ENCODE measurements around the gene NT5C2. TPM values are rescaled to one million over a fixed set of nuclear protein-coding genes. Genes with fewer than 3 reads are reported as not detected.
"Not testable (repeated sequence)": the region's sequence is repeated elsewhere in the genome, so short reads cannot be mapped to it uniquely, and the experiment has no call there.

NT5C2 gene
- polyA plus RNA-seq, 1 of the 3 experiments (the other 2 are of a cell fraction), result 29.6 TPM

DNA sequence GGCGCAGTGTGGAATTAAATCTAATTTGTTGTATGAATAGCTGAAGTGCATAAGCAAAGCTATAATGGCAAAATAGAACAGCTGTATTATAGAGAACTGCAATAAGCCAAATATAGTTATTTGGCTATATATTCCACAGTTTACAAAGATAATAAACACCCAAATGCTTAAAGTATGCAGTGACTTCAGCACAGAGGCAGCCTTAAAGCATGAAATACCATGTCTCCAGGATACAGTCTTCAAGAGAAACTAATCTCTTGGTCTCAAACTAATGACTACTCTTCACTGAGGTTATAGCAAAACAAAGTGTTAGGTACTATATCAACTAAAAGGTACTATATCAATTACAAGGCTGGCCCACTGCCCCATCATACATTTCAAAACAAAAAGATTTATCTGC is 48.0 kb downstream of the NT5C2 start:
- no peak overlapping the region for H2AFZ ChIP-seq (ENCODE audit: low read depth)
- H3K79me2 ChIP-seq (ENCODE audit: insufficient read depth), result peaks cover 65% of the 10 kb centered on the region
- DNase-seq, result no peak
- H3K9me3 ChIP-seq, result no peaks in the 10 kb centered on the region
- H4K20me1 ChIP-seq (ENCODE audit: insufficient read depth), result no peaks in the 10 kb centered on the region; the same call in 1 of the 2 replicates
- no peaks in the 10 kb centered on the region for H3K27me3 ChIP-seq (ENCODE audit: insufficient read depth)
- H3F3A ChIP-seq (replicated peaks; ENCODE audit: insufficient read depth), result peaks cover 10% of the 10 kb centered on the region
- POLR2A ChIA-PET, result no interaction called here
- no peaks in the 10 kb centered on the region for H3K9me2 ChIP-seq
- CTCF ChIA-PET, result interaction anchor here (1.8 kb wide), 1 partner anchor 99 kb away, joined by 5 read pairs; no protein-coding TSS in a partner anchor
- no peak overlapping the region for H3K4me3 ChIP-seq (ENCODE audit: low read depth in 2 of 2, low read length in 1 of 2)
- peaks cover 9 to 23% of the 10 kb centered on the region in 2 experiments; a peak in 3 of 4 replicates for H3K4me1 ChIP-seq (ENCODE audit: control insufficient read depth in 1 of 2, insufficient read depth in 2 of 2, low read depth in 1 of 2, low read length in 1 of 2)
- H3K27ac ChIP-seq (ENCODE audit: low read depth in 2 of 2, low read length in 1 of 2), result peak overlapping the region; percentile 14 to 59; a peak in 2 of 4 replicates
- peaks cover 7 to 18% of the 10 kb centered on the region in 2 experiments for H3K36me3 ChIP-seq (replicated peaks in 1 of 2; ENCODE audit: control insufficient read depth in 1 of 2, insufficient read depth in 2 of 2, low read length in 1 of 2)
- 100% methylated on average over 1 of the region's 1 CpG for WGBS (ENCODE audit: low lambda C conversion rate)
- H3K4me2 ChIP-seq, result peak overlapping the region; percentile 3; the same call in 1 of the 2 replicates
- H3K9ac ChIP-seq, result peak overlapping the region; percentile 16; the same call in 1 of the 2 replicates
- no peak for TF ChIP-seq TEAD4 (IDR thresholded peaks at IDR 0.05; ENCODE audit: borderline replicate concordance, insufficient read depth)
- no peak for TF ChIP-seq FOXM1 (IDR thresholded peaks at IDR 0.05; ENCODE audit: low read depth)
- TF ChIP-seq, protein P1, sequence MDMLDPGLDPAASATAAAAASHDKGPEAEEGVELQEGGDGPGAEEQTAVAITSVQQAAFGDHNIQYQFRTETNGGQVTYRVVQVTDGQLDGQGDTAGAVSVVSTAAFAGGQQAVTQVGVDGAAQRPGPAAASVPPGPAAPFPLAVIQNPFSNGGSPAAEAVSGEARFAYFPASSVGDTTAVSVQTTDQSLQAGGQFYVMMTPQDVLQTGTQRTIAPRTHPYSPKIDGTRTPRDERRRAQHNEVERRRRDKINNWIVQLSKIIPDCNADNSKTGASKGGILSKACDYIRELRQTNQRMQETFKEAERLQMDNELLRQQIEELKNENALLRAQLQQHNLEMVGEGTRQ (IDR thresholded peaks at IDR 0.05; ENCODE audit: borderline replicate concordance, low read depth, low read length), result no peak
- no peak for TF ChIP-seq NRF1 (IDR thresholded peaks at IDR 0.05; ENCODE audit: low read depth, low read length)

DNA sequence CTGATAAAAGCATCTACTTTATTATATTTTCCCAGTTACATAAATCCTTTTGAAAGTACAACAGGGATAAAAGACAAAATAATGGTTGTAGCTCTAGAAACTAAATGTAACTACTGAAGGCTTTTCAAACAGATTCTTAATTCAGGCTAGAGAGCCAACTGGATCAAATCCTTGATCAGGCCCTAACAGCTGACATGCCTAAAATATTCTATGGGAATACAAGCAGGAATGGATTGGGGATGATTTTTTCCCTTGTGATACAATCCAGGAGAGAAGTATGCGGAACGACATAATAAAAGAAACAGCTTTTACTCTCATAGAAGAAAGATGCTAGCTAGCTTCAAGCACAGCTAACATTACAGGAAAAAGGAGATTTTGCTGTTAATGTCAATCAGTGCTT is 49.0 kb downstream of the NT5C2 start:
- no peak for DNase-seq
- H3K79me2 ChIP-seq (ENCODE audit: insufficient read depth), result peaks cover 59% of the 10 kb centered on the region
- no peaks in the 10 kb centered on the region; the same call in 1 of the 2 replicates for H4K20me1 ChIP-seq (ENCODE audit: insufficient read depth)
- peaks cover 8 to 22% of the 10 kb centered on the region in 2 experiments for H3K36me3 ChIP-seq (replicated peaks in 1 of 2; ENCODE audit: control insufficient read depth in 1 of 2, insufficient read depth in 2 of 2, low read length in 1 of 2)
- TF ChIP-seq GABPA (IDR thresholded peaks at IDR 0.05; ENCODE audit: low read depth), result no peak
- no peak overlapping the region for H2AFZ ChIP-seq (ENCODE audit: low read depth)
- CTCF ChIA-PET, result interaction anchor here (1.8 kb wide), 1 partner anchor 100 kb away, joined by 5 read pairs; no protein-coding TSS in a partner anchor
- H3K9me2 ChIP-seq, result no peaks in the 10 kb centered on the region
- 0 out of 4 replicates have a peak overlapping the region, but pooled peaks of 1 of the 2 experiments have one; percentile 59 for H3K27ac ChIP-seq (ENCODE audit: low read depth in 2 of 2, low read length in 1 of 2)
- H3K27me3 ChIP-seq (ENCODE audit: insufficient read depth), result no peaks in the 10 kb centered on the region
- POLR2A ChIA-PET, result no interaction called here
- whole genome bisulfite sequencing (ENCODE audit: low lambda C conversion rate), result 98% methylated on average over 2 of the region's 2 CpGs
- H3K4me2 ChIP-seq, result no peak overlapping the region
- no peak overlapping the region for H3K4me3 ChIP-seq (ENCODE audit: low read depth in 2 of 2, low read length in 1 of 2)
- peaks cover 10% of the 10 kb centered on the region for H3F3A ChIP-seq (replicated peaks; ENCODE audit: insufficient read depth)
- H3K4me1 ChIP-seq (ENCODE audit: control insufficient read depth in 1 of 2, insufficient read depth in 2 of 2, low read depth in 1 of 2, low read length in 1 of 2), result peaks cover 9 to 23% of the 10 kb centered on the region in 2 experiments; a peak in 3 of 4 replicates
- no peaks in the 10 kb centered on the region for H3K9me3 ChIP-seq
- H3K9ac ChIP-seq, result 0 out of 2 replicates have a peak overlapping the region, but pooled peaks have one; percentile 0

DNA sequence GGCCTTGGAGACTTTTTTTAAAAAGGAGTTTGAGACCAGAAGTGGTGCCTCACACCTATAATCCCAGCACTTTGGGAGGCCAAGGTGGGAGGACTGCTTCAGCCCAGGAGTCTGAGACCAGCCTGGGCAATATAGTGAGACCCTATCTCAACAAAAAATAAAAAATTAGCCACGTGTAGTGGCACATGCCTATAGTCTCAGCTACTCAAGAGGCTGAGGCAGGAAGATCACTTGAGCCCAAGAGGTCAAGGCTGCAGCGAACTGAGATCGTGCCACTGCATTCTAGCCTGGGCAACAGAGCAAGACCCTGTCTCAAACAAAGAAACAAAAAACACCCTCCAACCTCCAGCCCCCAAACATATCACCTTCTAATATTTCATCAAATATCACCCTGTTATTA is 49.4 kb downstream of the NT5C2 start:
- H4K20me1 ChIP-seq (ENCODE audit: insufficient read depth); H3K4me3 ChIP-seq (ENCODE audit: low read depth in 2 of 2, low read length in 1 of 2); H3F3A ChIP-seq (replicated peaks; ENCODE audit: insufficient read depth); H3K9me2 ChIP-seq; H3K9me3 ChIP-seq; H3K9ac ChIP-seq; DNase-seq; H3K27ac ChIP-seq (ENCODE audit: low read depth in 2 of 2, low read length in 1 of 2); H3K27me3 ChIP-seq (ENCODE audit: insufficient read depth); H2AFZ ChIP-seq (ENCODE audit: low read depth); POLR2A ChIA-PET; H3K4me2 ChIP-seq: not testable (repeated sequence)
- Histone ChIP-seq H3K4me1 (ENCODE audit: control insufficient read depth in 1 of 2, insufficient read depth in 2 of 2, low read depth in 1 of 2, low read length in 1 of 2) (peaks cover 9 to 23% of the 10 kb centered on the region in 2 experiments; a peak in 3 of 4 replicates), H3K79me2 (ENCODE audit: insufficient read depth) (peaks cover 57% of the 10 kb centered on the region), H3K36me3 (replicated peaks in 1 of 2; ENCODE audit: control insufficient read depth in 1 of 2, insufficient read depth in 2 of 2, low read length in 1 of 2) (peaks cover 8 to 20% of the 10 kb centered on the region in 2 experiments)
- WGBS (ENCODE audit: low lambda C conversion rate), result 96% methylated on average over 3 of the region's 3 CpGs
- CTCF ChIA-PET, result interaction anchor here (1.8 kb wide), 1 partner anchor 101 kb away, joined by 5 read pairs; no protein-coding TSS in a partner anchor

All from SK-N-SH (cell line).